ENCODE data around the gene COL6A1. TPM values are rescaled to one million over a fixed set of nuclear protein-coding genes. Genes with fewer than 3 reads are reported as not detected.
A peak's percentile ranks its signal among the peaks of the same experiment; 100 is the strongest.

The COL6A1 gene
- total and polyA plus RNA-seq, 2 of the 4 experiments (the other 2 are of a cell fraction) = 173 to 1,578 TPM

- H2BK20ac ChIP-seq (ENCODE audit: low read depth, low read length) = peak overlapping the region; percentile 36
- H2AK5ac ChIP-seq (ENCODE audit: low read depth, low read length) = peak overlapping the region; percentile 5; the same call in 1 of the 2 replicates
- DNase-seq (peak; percentile 67), ATAC-seq (ENCODE audit: low read depth) (peak; percentile 36)
- peak overlapping the region; percentile 52 for H3K18ac ChIP-seq (ENCODE audit: low read depth, low read length)
- peaks cover 14% of the 10 kb centered on the region for H3K4me1 ChIP-seq (ENCODE audit: control insufficient read depth, insufficient read depth, low read length)
- H3K9me3 ChIP-seq (ENCODE audit: control insufficient read depth, insufficient read depth, low read length) = peaks cover 2% of the 10 kb centered on the region; the same call in 1 of the 2 replicates
- peak overlapping the region in 1 of 2 experiments; percentile 26; a peak in 2 of 4 replicates for H4K8ac ChIP-seq (ENCODE audit: low read depth in 2 of 2, low read length in 2 of 2)
- no peak overlapping the region for H3K4me3 ChIP-seq (ENCODE audit: insufficient read depth, low read depth, low read length)
- dilution Hi-C loops (cut with HindIII; ENCODE audit: low sequenced_read_pairs, unreplicated experiment) = no loop called here
- TF ChIP-seq CEBPB (IDR thresholded peaks at IDR 0.05; ENCODE audit: low read depth, low read length) (peak; percentile 32; the same call in 1 of the 2 replicates), MXI1 (IDR thresholded peaks at IDR 0.05; ENCODE audit: borderline replicate concordance, low read depth, low read length) (no peak)
- H3K4me2 ChIP-seq (ENCODE audit: low read depth, low read length) = peak overlapping the region; percentile 48
- 0% methylated on average over 1 of the region's 2 CpGs; no CpG with 5 or more reads in 1 of the 2 experiments for WGBS, 2 experiments (ENCODE audit: extremely low coverage in 2 of 2, insufficient read length in 1 of 2)
- H2BK15ac ChIP-seq (ENCODE audit: low read depth, low read length) = peak overlapping the region; percentile 1; the same call in 1 of the 3 replicates
- no peak overlapping the region for H3K56ac ChIP-seq (ENCODE audit: extremely low read depth, insufficient read depth, low read length)
- in situ Hi-C loops (cut with MboI; ENCODE audit: low sequenced_read_pairs) = no loop called here
- H2AK9ac ChIP-seq (replicated peaks; ENCODE audit: low read depth, low read length, poor library complexity) = no peak overlapping the region
- peaks cover 2% of the 10 kb centered on the region; the same call in 1 of the 2 replicates for H3K27me3 ChIP-seq (ENCODE audit: control insufficient read depth, insufficient read depth, low read length)
- peak overlapping the region; percentile 16 for H2BK5ac ChIP-seq (ENCODE audit: low read depth, low read length, poor library complexity, severe bottlenecking)
- H3K79me1 ChIP-seq (ENCODE audit: low read depth in 1 of 2, low read length in 2 of 2) = no peaks in the 10 kb centered on the region
- POLR2A ChIA-PET (ENCODE audit: unreplicated experiment) = no interaction called here
- H3K14ac ChIP-seq (replicated peaks; ENCODE audit: low read depth, low read length) = peak overlapping the region; percentile 41
- H4K20me1 ChIP-seq (ENCODE audit: insufficient read depth, low read length) = no peaks in the 10 kb centered on the region
- no peaks in the 10 kb centered on the region for H3K36me3 ChIP-seq (ENCODE audit: control insufficient read depth, insufficient read depth, low read length)
- H2AFZ ChIP-seq (replicated peaks; ENCODE audit: low read length, poor library complexity) = peak overlapping the region; percentile 7
- peak overlapping the region; percentile 20 for H3K23ac ChIP-seq (ENCODE audit: low read depth, low read length)
- intact Hi-C loops (cut with micrococcal nuclease) = no loop called here
- peak overlapping the region; percentile 6; the same call in 1 of the 2 replicates for H3K27ac ChIP-seq (ENCODE audit: insufficient read depth, low read length)
- peak overlapping the region; percentile 60 for H4K91ac ChIP-seq (ENCODE audit: insufficient read depth, low read depth, low read length)
- H2BK120ac ChIP-seq (ENCODE audit: low read depth, low read length) = peak overlapping the region; percentile 49
- BruUV-seq (replicated peaks) = no TSS peak
- H3K4ac ChIP-seq (ENCODE audit: low read depth, low read length) = peak overlapping the region; percentile 55; the same call in 1 of the 2 replicates
- peak overlapping the region; percentile 7; the same call in 1 of the 2 replicates for H3K9ac ChIP-seq (ENCODE audit: low read depth, low read length)
- 0 out of 2 replicates have a peak, but pooled peaks cover 8% of the 10 kb centered on the region for H3K9me1 ChIP-seq (ENCODE audit: insufficient read depth, low read length)
- CTCF ChIA-PET = interaction anchor here (0.5 kb wide), 1 partner anchor 13 kb away, joined by 3 read pairs; no protein-coding TSS in a partner anchor
- H4K5ac ChIP-seq (ENCODE audit: low read depth, low read length) = peak overlapping the region; percentile 51
Measured at GRCh38 chr21:46025113-46025770, 43.7 kb downstream of the COL6A1 start.

Measured in IMR-90 (cell line).